Esophagus squamous epithelium (tissue), 5 donors: Measurements from ENCODE around the gene APBB1. TPM values are rescaled to one million over a fixed set of nuclear protein-coding genes. Genes with fewer than 3 reads are reported as not detected.

ENCODE experiments used
- DNase-seq: peaks from one replicate; lab custom pipeline; 2025; lab: John Stamatoyannopoulos, UW
- H3K27ac ChIP-seq, 4 donors: fragments of 200-600 bp; sonication (generic); one replicate each; pipeline ENCODE4 v1.5.1; 2016 to 2019; ENCODE audit warnings: mild to moderate bottlenecking in 1 of 4
- H3K27me3 ChIP-seq, 4 donors: fragments of 200-600 bp; sonication (generic); 1 replicate in 3 of 4; 2 replicates in 1 of 4; pipeline versions ENCODE4 v1.5.1 to v1.6.0; 2017 to 2021; ENCODE audit warnings: antibody characterized with exemption in 1 of 4
- H3K36me3 ChIP-seq, 3 donors: fragments of 200-600 bp; sonication (generic); one replicate each; pipeline ENCODE4 v1.5.1; 2016 to 2019
- H3K4me1 ChIP-seq, 3 donors: fragments of 200-600 bp; sonication (generic); one replicate each; pipeline ENCODE4 v1.5.1; 2017 to 2019
- H3K4me3 ChIP-seq, 4 donors: fragments of 200-600 bp; sonication (generic); 1 replicate in 3 of 4; 2 replicates in 1 of 4; pipeline ENCODE4 v1.5.1; 2016 to 2019; ENCODE audit warnings: mild to moderate bottlenecking in 2 of 4, moderate library complexity in 1 of 4
- H3K9me3 ChIP-seq, 3 donors: fragments of 200-600 bp; sonication (generic); one replicate each; pipeline ENCODE4 v1.5.1; 2016 to 2019
- CTCF ChIP-seq, 6 experiments: fragments of 450-650 bp in 4 of 6; fragments of 200-600 bp in 2 of 6; sonication (generic) in 2 of 6; IDR thresholded peaks; one replicate each; pipeline ENCODE4 v1.5.1; 2016 to 2019; ENCODE audit warnings: antibody characterized with exemption in 6 of 6, mild to moderate bottlenecking in 4 of 6, moderate library complexity in 4 of 6
- POLR2A ChIP-seq, 4 donors: fragments of 450-650 bp; IDR thresholded peaks; one replicate each; pipeline ENCODE4 v1.6.1; 2017; ENCODE audit warnings: antibody characterized with exemption in 4 of 4, mild to moderate bottlenecking in 4 of 4, moderate library complexity in 3 of 4
- whole genome bisulfite sequencing, 2 donors: methylation state at CpG; one replicate each; pipeline ENCODE4 v1.1.5; 2018; 5-methylcytosine and 5-hydroxymethylcytosine counted together
- intact Hi-C: fragments of 100-400 bp; cut with DNase I; formaldehyde crosslinking; loops from one replicate; pipeline ENCODE4 v1.15.0; 2022
- total RNA-seq, 4 donors: library from RNA; depleted of rRNA; stranded (reverse); fragments of >200 nt; gene quantifications; one replicate each; pipeline ENCODE4 v1.1.0, GENCODE V29; 2016
- donor health status: DM: yes; HTN: yes; CAD: no.

APBB1 gene
- total RNA-seq, 4 donors from 2014 or later, result 2.7 to 29.0 (median 9.9) TPM

DNA sequence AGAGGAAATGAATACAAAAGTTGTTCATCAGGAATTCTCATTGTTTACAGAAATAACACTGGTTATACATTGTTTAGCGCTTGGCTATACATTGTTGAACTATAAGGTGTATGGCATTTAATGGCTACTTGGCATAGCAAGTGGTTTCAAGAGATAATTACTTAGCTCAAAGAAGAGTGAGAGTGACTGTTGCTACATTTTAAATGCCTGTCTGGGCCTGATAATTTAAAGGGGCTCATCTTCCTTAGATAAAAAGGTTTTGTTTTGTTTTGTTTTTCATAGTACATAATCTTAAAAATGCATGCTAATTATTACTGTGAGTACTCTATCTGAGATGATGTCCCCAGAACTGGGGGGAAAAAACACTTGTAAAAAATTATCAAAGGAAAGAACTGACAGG is 30.1 kb downstream of the APBB1 start:
- no peaks in the 10 kb centered on the region for H3K27me3 ChIP-seq
- intact Hi-C loops, result loop anchor here (10.0 kb wide), 1 partner anchor 316 kb away; no protein-coding TSS in a partner anchor
- H3K4me3 ChIP-seq, result no peak overlapping the region
- peaks cover 0 to 18% (median 0%) of the 10 kb centered on the region in 3 donors for H3K36me3 ChIP-seq
- 91 to 96% methylated on average over 1 of the region's 1 CpG for WGBS, 2 donors
- H3K9me3 ChIP-seq, result no peaks in the 10 kb centered on the region
- H3K27ac ChIP-seq, result peak overlapping the region; percentile 26 to 93 (median 90)
- DNase-seq, result no peak
- TF ChIP-seq CTCF (IDR thresholded peaks at IDR 0.05), result no peak
- TF ChIP-seq POLR2A (IDR thresholded peaks at IDR 0.05), result no peak
- H3K4me1 ChIP-seq, result peaks cover 12 to 46% (median 18%) of the 10 kb centered on the region in 3 donors

GRCh38 chr11:6387811-6388599 is 30.9 kb downstream of the APBB1 start:
- no peak for TF ChIP-seq POLR2A (IDR thresholded peaks at IDR 0.05)
- no peak for TF ChIP-seq CTCF (IDR thresholded peaks at IDR 0.05)
- Histone ChIP-seq H3K27me3 (no peaks in the 10 kb centered on the region), H3K4me1 (peaks cover 12 to 45% (median 18%) of the 10 kb centered on the region in 3 donors), H3K4me3 (no peak overlapping the region), H3K9me3 (no peaks in the 10 kb centered on the region), H3K27ac (peak overlapping the region in 3 of 4 donors; percentile 2 to 90 (median 48)), H3K36me3 (peaks cover 0 to 10% (median 0%) of the 10 kb centered on the region in 3 donors)
- no peak for DNase-seq
- WGBS, 2 donors, result 59 to 61% methylated on average over 11 to 12 of the region's 12 CpGs
- intact Hi-C loops, result loop anchor here (10.0 kb wide), 1 partner anchor 317 kb away; no protein-coding TSS in a partner anchor

- no peaks in the 10 kb centered on the region for H3K27me3 ChIP-seq
- peaks cover 0 to 25% (median 7%) of the 10 kb centered on the region in 3 donors for H3K4me1 ChIP-seq
- H3K4me3 ChIP-seq, result no peak overlapping the region
- intact Hi-C loops, result loop anchor here (10.0 kb wide), 1 partner anchor 320 kb away; no protein-coding TSS in a partner anchor
- no peak for TF ChIP-seq POLR2A (IDR thresholded peaks at IDR 0.05)
- no peak for TF ChIP-seq CTCF (IDR thresholded peaks at IDR 0.05)
- no peaks in the 10 kb centered on the region for H3K9me3 ChIP-seq
- no peak for DNase-seq
- H3K27ac ChIP-seq, result no peak overlapping the region
- H3K36me3 ChIP-seq, result no peaks in the 10 kb centered on the region
- WGBS, 2 donors, result 88 to 93% methylated on average over 6 to 7 of the region's 7 CpGs
These were observed 33.7 kb downstream of the APBB1 start for GRCh38 chr11:6385046-6385777.

DNA sequence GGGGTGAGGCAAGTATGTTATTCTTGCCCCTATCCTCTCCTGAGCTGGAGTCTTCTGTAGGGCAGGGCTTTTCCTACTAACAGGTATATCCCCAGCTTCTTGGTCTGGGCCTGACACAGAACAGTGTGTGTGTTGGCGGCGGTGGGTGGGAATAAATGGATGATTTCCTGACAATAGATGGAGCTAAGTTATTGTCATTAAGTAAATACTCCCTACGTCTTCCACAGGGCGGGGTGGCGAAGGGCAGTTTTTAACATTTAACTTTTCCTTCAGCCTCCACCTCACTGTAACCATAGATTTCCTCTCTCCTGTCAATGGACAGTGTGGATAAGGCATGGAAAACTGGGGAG is 40.3 kb downstream of the APBB1 start:
- no peaks in the 10 kb centered on the region for H3K9me3 ChIP-seq
- no peaks in the 10 kb centered on the region for H3K27me3 ChIP-seq
- H3K36me3 ChIP-seq, result no peaks in the 10 kb centered on the region
- no peak overlapping the region for H3K27ac ChIP-seq
- TF ChIP-seq CTCF (IDR thresholded peaks at IDR 0.05) (no peak), POLR2A (IDR thresholded peaks at IDR 0.05) (no peak)
- H3K4me3 ChIP-seq, result no peak overlapping the region
- no peaks in the 10 kb centered on the region for H3K4me1 ChIP-seq
- no peak for DNase-seq
- intact Hi-C loops, result loop anchor here (5.0 to 10.0 kb wide), 2 partner anchors 64 to 126 kb away; partner anchors contain the start of gene HPX
- WGBS, 2 donors, result 64 to 66% methylated on average over 5 of the region's 5 CpGs
